SK-N-SH (cell line): Measurements from ENCODE around the gene SFXN3. TPM values are rescaled to one million over a fixed set of nuclear protein-coding genes. Genes with fewer than 3 reads are reported as not detected.
A peak's percentile ranks its signal among the peaks of the same experiment; 100 is the strongest.

Experiments used
- CTCF ChIA-PET: fragments of 300-600, 350-600 bp; formaldehyde crosslinking; extraction: SDS; loops from one replicate; lab custom pipeline; 2021; lab: Yijun Ruan, JAX
- POLR2A ChIA-PET: fragments of 350-600 bp; sonication (Branson Sonifier 250); formaldehyde crosslinking; extraction: SDS; loops from one replicate; lab custom pipeline; 2020; ENCODE audit warnings: antibody characterized with exemption, inconsistent platforms; lab: Yijun Ruan, JAX
- DNase-seq: peaks from one replicate; pipeline ENCODE4 v3.0.0; 2012
- H2AFZ ChIP-seq: fragments of 200-600 bp; sonication (generic); 2 replicates; pipeline ENCODE4 v1.8.1; 2016; ENCODE audit warnings: antibody characterized with exemption, mild to moderate bottlenecking, low read depth
- H3F3A ChIP-seq: fragments of 200-600 bp; sonication (generic); replicated peaks from 2 replicates; pipeline ENCODE3; 2016; ENCODE audit warnings: antibody characterized with exemption, mild to moderate bottlenecking; ENCODE audit not compliant: insufficient read depth
- H3K27ac ChIP-seq, 2 experiments: fragments of 200-500 bp in 1 of 2; fragments of 200-600 bp in 1 of 2; sonication (Bioruptor generic) in 1 of 2; sonication (generic), shearing (Covaris generic) in 1 of 2; 2 replicates each; pipeline versions ENCODE4 v1.5.1 to v1.6.1; 2014 to 2016; ENCODE audit warnings: low read depth in 2 of 2, inconsistent platforms in 1 of 2, low read length in 1 of 2, mild to moderate bottlenecking in 1 of 2, mixed read lengths in 1 of 2
- H3K27me3 ChIP-seq: fragments of 200-600 bp; sonication (generic), shearing (Covaris generic); 2 replicates; pipeline ENCODE4 v1.6.1; 2016; ENCODE audit warnings: mixed run types; ENCODE audit not compliant: insufficient read depth
- H3K36me3 ChIP-seq, 2 experiments: fragments of 200-500 bp in 1 of 2; fragments of 200-600 bp in 1 of 2; sonication (Bioruptor generic) in 1 of 2; sonication (generic) in 1 of 2; replicated peaks in 1 of 2; 2 replicates each; pipeline versions ENCODE3 to v1.5.1; 2014 to 2016; ENCODE audit warnings: low read length in 1 of 2, mild to moderate bottlenecking in 1 of 2; ENCODE audit not compliant: insufficient read depth in 2 of 2, control insufficient read depth in 1 of 2
- H3K4me1 ChIP-seq, 2 experiments: fragments of 200-500 bp in 1 of 2; fragments of 200-600 bp in 1 of 2; sonication (Bioruptor generic) in 1 of 2; sonication (generic), shearing (Covaris generic) in 1 of 2; 2 replicates each; pipeline versions ENCODE4 v1.5.1 to v1.6.1; 2014 to 2016; ENCODE audit warnings: low read depth in 1 of 2, low read length in 1 of 2, mixed run types in 1 of 2; ENCODE audit not compliant: insufficient read depth in 2 of 2, control insufficient read depth in 1 of 2
- H3K4me2 ChIP-seq: fragments of 200-600 bp; sonication (generic), shearing (Covaris generic); 2 replicates; pipeline ENCODE4 v1.6.1; 2017; ENCODE audit warnings: mixed run types
- H3K4me3 ChIP-seq, 2 experiments: fragments of 200-500 bp in 1 of 2; fragments of 200-600 bp in 1 of 2; sonication (Bioruptor generic) in 1 of 2; sonication (generic), shearing (Covaris generic) in 1 of 2; 2 replicates each; pipeline versions ENCODE4 v1.5.1 to v1.8.1; 2014 to 2016; ENCODE audit warnings: low read depth in 2 of 2, inconsistent platforms in 1 of 2, low read length in 1 of 2, mild to moderate bottlenecking in 1 of 2, mixed read lengths in 1 of 2, moderate library complexity in 1 of 2
- H3K79me2 ChIP-seq: fragments of 200-600 bp; sonication (generic); 2 replicates; pipeline ENCODE4 v1.8.1; 2017; ENCODE audit warnings: mild to moderate bottlenecking; ENCODE audit not compliant: insufficient read depth
- H3K9ac ChIP-seq: fragments of 200-600 bp; sonication (generic); 2 replicates; pipeline ENCODE4 v1.6.1; 2017; ENCODE audit warnings: mixed run types
- H3K9me2 ChIP-seq: fragments of 200-600 bp; sonication (generic); 2 replicates; pipeline ENCODE4 v1.6.1; 2017; ENCODE audit warnings: mixed run types
- H3K9me3 ChIP-seq: fragments of 200-600 bp; sonication (generic); 2 replicates; pipeline ENCODE4 v1.6.1; 2017; ENCODE audit warnings: mixed run types, mild to moderate bottlenecking, moderate library complexity
- H4K20me1 ChIP-seq: fragments of 200-600 bp; sonication (generic); 2 replicates; pipeline ENCODE4 v1.6.1; 2017; ENCODE audit warnings: mild to moderate bottlenecking, mixed run types; ENCODE audit not compliant: insufficient read depth
- FOXM1 ChIP-seq: IDR thresholded peaks from 2 replicates; pipeline ENCODE4 v1.4.0; 2012; ENCODE audit warnings: low read depth, mild to moderate bottlenecking
- IRF3 ChIP-seq: fragments of 150-350 bp; IDR thresholded peaks from 2 replicates; pipeline ENCODE4 v1.6.1; 2016; ENCODE audit warnings: mild to moderate bottlenecking, low read depth, low read length
- MXI1 ChIP-seq: IDR thresholded peaks from 2 replicates; pipeline ENCODE4 v1.6.1; 2012; ENCODE audit warnings: mild to moderate bottlenecking, low read depth, low read length, improper control_type of control experiment
- PBX3 ChIP-seq: IDR thresholded peaks from 2 replicates; pipeline ENCODE4; 2012
- POLR2AphosphoS5 ChIP-seq: IDR thresholded peaks from 2 replicates; pipeline ENCODE4 v1.6.1; 2012; ENCODE audit warnings: low read depth, low read length
- RAD21 ChIP-seq: IDR thresholded peaks from 2 replicates; pipeline ENCODE4 v1.6.1; 2012; ENCODE audit warnings: mild to moderate bottlenecking, low read length
- REST ChIP-seq: IDR thresholded peaks from 2 replicates; pipeline ENCODE4 v1.6.1; 2012; ENCODE audit warnings: mild to moderate bottlenecking, low read depth, low read length, moderate library complexity
- RFX5 ChIP-seq: IDR thresholded peaks from 2 replicates; pipeline ENCODE4 v1.6.1; 2012; ENCODE audit warnings: mild to moderate bottlenecking, improper control_type of control experiment, low read length
- RXRA ChIP-seq: IDR thresholded peaks from 2 replicates; pipeline ENCODE4 v1.4.0; 2012; ENCODE audit warnings: low read depth, mild to moderate bottlenecking, borderline replicate concordance
- SIN3A ChIP-seq: IDR thresholded peaks from 2 replicates; pipeline ENCODE4 v1.6.1; 2012; ENCODE audit warnings: low read depth, mild to moderate bottlenecking, low read length, moderate library complexity, borderline replicate concordance
- SMC3 ChIP-seq: IDR thresholded peaks from 2 replicates; pipeline ENCODE4 v1.6.1; 2012; ENCODE audit warnings: low read depth, low read length, improper control_type of control experiment
- TAF1 ChIP-seq: IDR thresholded peaks from 2 replicates; pipeline ENCODE4 v1.6.1; 2012; ENCODE audit warnings: low read depth, mild to moderate bottlenecking, low read length, moderate library complexity, borderline replicate concordance
- TCF12 ChIP-seq: IDR thresholded peaks from 2 replicates; pipeline ENCODE4 v1.4.0; 2012
- TEAD4 ChIP-seq: IDR thresholded peaks from 2 replicates; pipeline ENCODE4 v1.4.0; 2012; ENCODE audit warnings: mild to moderate bottlenecking, borderline replicate concordance; ENCODE audit not compliant: insufficient read depth
- USF1 ChIP-seq: IDR thresholded peaks from 2 replicates; pipeline ENCODE4 v1.4.0; 2012; ENCODE audit warnings: low read depth, borderline replicate concordance
- YY1 ChIP-seq: IDR thresholded peaks from 2 replicates; pipeline ENCODE4 v1.4.0; 2012; ENCODE audit warnings: low read depth, mild to moderate bottlenecking
- WGBS: methylation state at CpG from one replicate; pipeline ENCODE4 v1.1.6; 2017; ENCODE audit warnings: low lambda C conversion rate; 5-methylcytosine and 5-hydroxymethylcytosine counted together
- polyA plus RNA-seq, 3 experiments: library from polyadenylated mRNA; depleted of rRNA; stranded (reverse); fragments of >200 nt; gene quantifications; 2 replicates each; pipeline ENCODE4 v1.2.3, GENCODE V29; 2012
- TF ChIP-seq, protein P1 (sequence below): IDR thresholded peaks from 2 replicates; pipeline ENCODE4 v1.4.0; 2012; ENCODE audit warnings: low read depth
- TF ChIP-seq, protein P2 (sequence below): fragments of 150-350 bp; IDR thresholded peaks from 2 replicates; pipeline ENCODE4 v1.6.1; 2017; ENCODE audit warnings: antibody characterized with exemption, low read length, low read depth, borderline replicate concordance

Gene SFXN3
- polyA plus RNA-seq, 1 of the 3 experiments (the other 2 are of a cell fraction) = 142 TPM

GRCh38 chr10:101018118-101018599 is 12.9 kb upstream of the SFXN3 start:
- H3K4me1 ChIP-seq = peaks cover 7 to 8% of the 10 kb centered on the region in 2 experiments; a peak in 3 of 4 replicates
- H3K4me3 ChIP-seq = no peak overlapping the region
- H3K27me3 ChIP-seq = no peaks in the 10 kb centered on the region
- H3F3A ChIP-seq = peaks cover 4% of the 10 kb centered on the region
- H2AFZ ChIP-seq = no peak overlapping the region
- no peak for DNase-seq
- ChIA-PET POLR2A (interaction anchor here (1.0 to 1.3 kb wide), 2 partner anchors 13 to 24 kb away, joined by 3 to 8 read pairs; partner anchors contain the start of genes PDZD7 and SFXN3), CTCF (interaction anchor here (1.3 to 7.2 kb wide), 16 partner anchors 8 to 493 kb away, joined by 3 to 443 read pairs (median 12); partner anchors contain the start of genes KAZALD1, LZTS2, MRPL43 and PDZD7)
- H4K20me1 ChIP-seq = no peaks in the 10 kb centered on the region
- no peaks in the 10 kb centered on the region for H3K36me3 ChIP-seq
- H3K27ac ChIP-seq = no peak overlapping the region
- H3K4me2 ChIP-seq = no peak overlapping the region
- H3K9me3 ChIP-seq = no peaks in the 10 kb centered on the region
- H3K9me2 ChIP-seq = no peaks in the 10 kb centered on the region
- TF ChIP-seq TEAD4 (no peak), POLR2AphosphoS5 (no peak), YY1 (no peak), IRF3 (no peak), TAF1 (no peak), TCF12 (no peak), PBX3 (no peak), FOXM1 (no peak)
- no peak overlapping the region for H3K9ac ChIP-seq
- H3K79me2 ChIP-seq = no peaks in the 10 kb centered on the region
- WGBS = 96% methylated on average over 20 of the region's 20 CpGs

DNA sequence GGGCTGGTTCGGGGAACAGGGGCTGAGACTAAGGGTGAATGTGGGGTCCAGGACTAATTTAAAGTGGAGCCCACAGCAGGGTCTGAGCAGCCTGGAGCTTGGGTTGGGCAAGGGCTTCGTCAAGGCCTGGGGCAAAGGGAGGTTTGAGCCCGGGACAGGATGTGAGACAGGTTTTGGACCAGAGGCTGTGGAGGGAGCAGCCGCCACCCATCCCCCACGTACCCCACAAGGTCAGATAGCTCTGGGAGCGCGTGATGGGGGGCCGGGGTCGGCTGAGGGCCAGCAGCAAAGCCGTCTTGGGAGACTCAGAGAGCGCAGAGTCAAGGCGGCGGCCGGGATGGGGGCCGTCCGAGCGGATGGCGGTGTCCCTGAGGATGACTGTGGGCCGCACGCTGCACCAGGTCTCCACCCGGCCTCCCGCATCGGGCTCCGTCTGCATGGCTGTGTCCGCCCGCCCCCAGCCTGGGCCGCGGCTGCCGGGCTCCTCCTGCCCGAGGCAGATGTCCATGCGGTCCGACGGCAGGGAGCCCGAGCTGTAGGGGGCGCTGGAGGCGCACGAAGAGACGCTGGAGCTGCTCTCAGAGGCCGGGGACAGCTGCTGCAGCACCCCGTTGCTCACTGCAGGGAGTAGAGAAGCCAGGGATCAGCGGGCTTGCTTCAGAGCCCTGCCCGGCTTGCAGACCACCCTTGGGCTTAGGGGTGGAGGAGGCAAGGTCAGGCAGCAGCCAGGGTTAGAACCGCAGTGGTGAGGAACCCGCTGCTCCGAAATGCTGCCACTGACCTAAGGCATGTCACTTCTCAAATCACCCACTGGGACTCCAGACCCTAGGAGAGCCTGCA is 12.2 kb upstream of the SFXN3 start:
- Histone ChIP-seq H3K27me3 (no peaks in the 10 kb centered on the region), H3K79me2 (no peaks in the 10 kb centered on the region), H3K9me2 (no peaks in the 10 kb centered on the region), H3F3A (no peaks in the 10 kb centered on the region), H3K4me1 (peaks cover 4 to 8% of the 10 kb centered on the region in 2 experiments; a peak in 3 of 4 replicates), H3K9ac (no peak overlapping the region), H3K36me3 (no peaks in the 10 kb centered on the region), H3K4me2 (no peak overlapping the region), H4K20me1 (no peaks in the 10 kb centered on the region), H3K9me3 (no peaks in the 10 kb centered on the region), H2AFZ (no peak overlapping the region), H3K4me3 (no peak overlapping the region; a peak in 1 of 4 replicates), H3K27ac (no peak overlapping the region)
- CTCF ChIA-PET = interaction anchor here (0.6 to 7.2 kb wide), 23 partner anchors 9 to 1315 kb away, joined by 3 to 443 read pairs (median 6); partner anchors contain the start of genes KAZALD1, LZTS2, MRPL43 and PDZD7
- POLR2A ChIA-PET = interaction anchor here (0.9 to 1.3 kb wide), 3 partner anchors 12 to 24 kb away, joined by 3 to 8 read pairs (median 3); partner anchors contain the start of genes PDZD7 and SFXN3
- 37% methylated on average over 32 of the region's 45 CpGs for WGBS
- DNase-seq = peak; percentile 94
- TF ChIP-seq SMC3 (peak; percentile 55), REST (no peak), RFX5 (no peak), SIN3A (peak; percentile 76; the same call in 1 of the 2 replicates), MXI1 (peak; percentile 62), RAD21 (peak; percentile 76), USF1 (no peak), RXRA (no peak)
- TF ChIP-seq, protein P1, sequence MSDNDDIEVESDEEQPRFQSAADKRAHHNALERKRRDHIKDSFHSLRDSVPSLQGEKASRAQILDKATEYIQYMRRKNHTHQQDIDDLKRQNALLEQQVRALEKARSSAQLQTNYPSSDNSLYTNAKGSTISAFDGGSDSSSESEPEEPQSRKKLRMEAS = peak; percentile 72
- TF ChIP-seq, protein P2, sequence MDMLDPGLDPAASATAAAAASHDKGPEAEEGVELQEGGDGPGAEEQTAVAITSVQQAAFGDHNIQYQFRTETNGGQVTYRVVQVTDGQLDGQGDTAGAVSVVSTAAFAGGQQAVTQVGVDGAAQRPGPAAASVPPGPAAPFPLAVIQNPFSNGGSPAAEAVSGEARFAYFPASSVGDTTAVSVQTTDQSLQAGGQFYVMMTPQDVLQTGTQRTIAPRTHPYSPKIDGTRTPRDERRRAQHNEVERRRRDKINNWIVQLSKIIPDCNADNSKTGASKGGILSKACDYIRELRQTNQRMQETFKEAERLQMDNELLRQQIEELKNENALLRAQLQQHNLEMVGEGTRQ = no peak
